ENCODE measurements around the gene DEFB132. TPM values are rescaled to one million over a fixed set of nuclear protein-coding genes. Genes with fewer than 3 reads are reported as not detected.
"Not testable (repeated sequence)": the region's sequence is repeated elsewhere in the genome, so short reads cannot be mapped to it uniquely, and the experiment has no call there.

DEFB132 gene
- total and polyA plus RNA-seq, 2 experiments from 2014 or later: not detected

GRCh38 chr20:215796-216195 lies 41.7 kb upstream of the DEFB132 start:
- no peaks in the 10 kb centered on the region for H4K20me1 ChIP-seq (ENCODE audit: insufficient read depth)
- H3K27ac ChIP-seq: no peak overlapping the region
- H3K4me2 ChIP-seq (ENCODE audit: unreplicated experiment): no peak overlapping the region
- in situ Hi-C loops (cut with MboI): no loop called here
- no peaks in the 10 kb centered on the region for H3K36me3 ChIP-seq (ENCODE audit: low read depth)
- H3K79me2 ChIP-seq (ENCODE audit: insufficient read depth): no peaks in the 10 kb centered on the region
- H3K4me3 ChIP-seq: no peak overlapping the region
- WGBS, 2 experiments (ENCODE audit: low coverage in 1 of 2, low lambda C conversion rate in 2 of 2, missing lambda C conversion rate in 2 of 2): 0 to 8% methylated on average over 1 of the region's 1 CpG
- no peaks in the 10 kb centered on the region for H3K4me1 ChIP-seq (ENCODE audit: insufficient read depth)
- H3K9me3 ChIP-seq (ENCODE audit: low read depth): no peaks in the 10 kb centered on the region
- no peak for DNase-seq
- H2AFZ ChIP-seq: no peak overlapping the region
- no peaks in the 10 kb centered on the region for H3K9me2 ChIP-seq (ENCODE audit: insufficient read depth)
- no peak overlapping the region for H3K9ac ChIP-seq
- no peaks in the 10 kb centered on the region for H3F3A ChIP-seq (ENCODE audit: insufficient read depth)
- TF ChIP-seq EZH2 (IDR thresholded peaks at IDR 0.05; ENCODE audit: insufficient read depth, poor library complexity, severe bottlenecking) (no peak), EZH2phosphoT487 (IDR thresholded peaks at IDR 0.05; ENCODE audit: insufficient read depth, low read depth) (no peak)
- H3K27me3 ChIP-seq (replicated peaks; ENCODE audit: insufficient read depth): peaks cover 17% of the 10 kb centered on the region; the same call in 1 of the 2 replicates

DNA sequence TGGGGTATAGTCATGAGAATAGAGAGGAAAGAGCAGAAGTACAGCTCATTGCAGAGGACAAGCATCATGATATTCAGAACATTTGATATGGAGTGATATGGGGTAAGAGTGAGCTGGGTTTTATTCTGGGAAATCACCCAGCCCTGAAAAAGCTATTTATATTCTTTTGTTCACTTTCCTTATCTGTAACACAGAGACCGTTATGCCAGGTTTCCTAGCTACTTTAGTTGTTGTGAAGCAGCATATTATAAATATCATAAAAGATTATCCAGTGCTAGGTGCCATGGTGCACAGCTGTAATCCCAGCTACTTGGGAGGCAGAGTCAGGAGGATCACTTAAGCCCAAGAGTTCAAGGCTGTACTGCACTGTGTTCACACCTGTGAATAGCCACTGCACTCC lies 40.3 kb upstream of the DEFB132 start:
- no peak for TF ChIP-seq EZH2phosphoT487 (IDR thresholded peaks at IDR 0.05; ENCODE audit: insufficient read depth, low read depth)
- no peak for TF ChIP-seq EZH2 (IDR thresholded peaks at IDR 0.05; ENCODE audit: insufficient read depth, poor library complexity, severe bottlenecking)
- WGBS, 2 experiments (ENCODE audit: low coverage in 1 of 2, low lambda C conversion rate in 2 of 2, missing lambda C conversion rate in 2 of 2): 24 to 50% methylated on average over 1 of the region's 1 CpG
- H3K79me2 ChIP-seq (ENCODE audit: insufficient read depth): no peaks in the 10 kb centered on the region

DNA sequence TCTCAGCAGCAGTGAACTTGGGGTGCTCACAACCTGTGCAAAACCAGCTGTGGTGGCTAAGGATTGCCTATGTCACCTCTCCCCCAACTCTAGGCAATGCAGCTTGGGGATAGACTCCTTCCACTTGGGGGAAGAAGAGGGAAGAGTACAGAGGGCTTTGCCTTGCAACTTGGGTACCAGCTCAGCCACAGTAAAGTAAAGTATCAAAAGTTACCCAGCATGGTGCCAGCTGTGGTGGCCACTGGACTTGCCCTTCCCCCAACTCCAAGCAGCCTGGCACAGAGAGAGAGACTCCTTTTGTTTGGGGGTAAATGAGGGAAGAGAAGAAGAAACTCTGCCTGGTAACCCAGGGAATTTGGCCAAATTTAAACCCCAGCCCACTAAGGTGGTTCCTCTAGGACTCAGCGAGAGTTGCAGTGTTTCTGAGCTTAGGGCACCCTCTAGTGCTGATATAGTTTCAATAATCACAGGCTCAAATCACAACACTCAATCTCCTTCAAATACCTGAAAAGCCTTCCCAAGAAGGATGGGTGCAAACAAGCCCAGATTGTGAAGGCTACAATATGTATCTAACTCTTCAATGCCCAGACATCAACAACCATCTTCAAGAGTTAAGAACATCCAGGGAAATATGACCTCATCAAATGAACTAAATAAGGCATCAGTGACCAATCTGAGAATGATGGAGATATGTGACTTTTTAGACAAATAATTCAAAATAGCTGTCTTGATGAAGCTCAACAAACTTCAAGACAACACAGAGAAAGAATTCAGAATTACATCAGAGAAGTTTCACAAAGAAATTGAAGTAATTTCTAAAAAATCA lies 38.0 kb upstream of the DEFB132 start:
- H3K4me3 ChIP-seq: no peak overlapping the region
- H3K9me3 ChIP-seq (ENCODE audit: low read depth): no peaks in the 10 kb centered on the region
- TF ChIP-seq EZH2 (IDR thresholded peaks at IDR 0.05; ENCODE audit: insufficient read depth, poor library complexity, severe bottlenecking): no peak
- no peak for TF ChIP-seq EZH2phosphoT487 (IDR thresholded peaks at IDR 0.05; ENCODE audit: insufficient read depth, low read depth)
- H3K79me2 ChIP-seq (ENCODE audit: insufficient read depth): no peaks in the 10 kb centered on the region
- H4K20me1 ChIP-seq (ENCODE audit: insufficient read depth): no peaks in the 10 kb centered on the region
- no peaks in the 10 kb centered on the region for H3K4me1 ChIP-seq (ENCODE audit: insufficient read depth)
- no peak overlapping the region for H2AFZ ChIP-seq
- no peaks in the 10 kb centered on the region for H3K9me2 ChIP-seq (ENCODE audit: insufficient read depth)
- in situ Hi-C loops (cut with MboI): no loop called here
- WGBS, 2 experiments (ENCODE audit: low coverage in 1 of 2, low lambda C conversion rate in 2 of 2, missing lambda C conversion rate in 2 of 2): 0 to 5% methylated on average over 1 of the region's 1 CpG
- peak; percentile 42 for DNase-seq
- H3K36me3 ChIP-seq (ENCODE audit: low read depth): no peaks in the 10 kb centered on the region
- no peaks in the 10 kb centered on the region for H3F3A ChIP-seq (ENCODE audit: insufficient read depth)
- no peak overlapping the region for H3K9ac ChIP-seq
- H3K27ac ChIP-seq: no peak overlapping the region
- 0 out of 2 replicates have a peak, but pooled peaks cover 13% of the 10 kb centered on the region for H3K27me3 ChIP-seq (replicated peaks; ENCODE audit: insufficient read depth)
- H3K4me2 ChIP-seq (ENCODE audit: unreplicated experiment): no peak overlapping the region

More for the DNA sequence above, 40.3 kb upstream of the DEFB132 start:
- Histone ChIP-seq H3K4me1 (ENCODE audit: insufficient read depth) (no peaks in the 10 kb centered on the region), H3K4me2 (ENCODE audit: unreplicated experiment) (no peak overlapping the region), H3K36me3 (ENCODE audit: low read depth) (no peaks in the 10 kb centered on the region), H3K9me2 (ENCODE audit: insufficient read depth) (no peaks in the 10 kb centered on the region), H3F3A (ENCODE audit: insufficient read depth) (no peaks in the 10 kb centered on the region), H4K20me1 (ENCODE audit: insufficient read depth) (no peaks in the 10 kb centered on the region), H3K27me3 (replicated peaks; ENCODE audit: insufficient read depth) (peaks cover 15% of the 10 kb centered on the region; the same call in 1 of the 2 replicates), H3K9me3 (ENCODE audit: low read depth) (no peaks in the 10 kb centered on the region), H3K4me3 (no peak overlapping the region), H3K27ac (no peak overlapping the region), H2AFZ (no peak overlapping the region), H3K9ac (no peak overlapping the region)
- no peak for DNase-seq
- in situ Hi-C loops (cut with MboI): no loop called here

GRCh38 chr20:221258-221830 lies 36.2 kb upstream of the DEFB132 start:
- H3K9me3 ChIP-seq (ENCODE audit: low read depth): no peaks in the 10 kb centered on the region
- no peaks in the 10 kb centered on the region for H4K20me1 ChIP-seq (ENCODE audit: insufficient read depth)
- H3K4me2 ChIP-seq (ENCODE audit: unreplicated experiment): no peak overlapping the region
- no peak overlapping the region for H3K9ac ChIP-seq
- DNase-seq: no peak
- 0 to 50% methylated on average over 1 of the region's 1 CpG for WGBS, 2 experiments (ENCODE audit: low coverage in 1 of 2, low lambda C conversion rate in 2 of 2, missing lambda C conversion rate in 2 of 2)
- H2AFZ ChIP-seq: no peak overlapping the region
- no peaks in the 10 kb centered on the region for H3K9me2 ChIP-seq (ENCODE audit: insufficient read depth)
- no peak overlapping the region for H3K27ac ChIP-seq
- H3K4me1 ChIP-seq (ENCODE audit: insufficient read depth): no peaks in the 10 kb centered on the region
- in situ Hi-C loops (cut with MboI): no loop called here
- H3K36me3 ChIP-seq (ENCODE audit: low read depth): no peaks in the 10 kb centered on the region
- H3F3A ChIP-seq (ENCODE audit: insufficient read depth): no peaks in the 10 kb centered on the region
- no peak overlapping the region for H3K4me3 ChIP-seq
- TF ChIP-seq EZH2 (IDR thresholded peaks at IDR 0.05; ENCODE audit: insufficient read depth, poor library complexity, severe bottlenecking) (no peak), EZH2phosphoT487 (IDR thresholded peaks at IDR 0.05; ENCODE audit: insufficient read depth, low read depth) (no peak)
- H3K79me2 ChIP-seq (ENCODE audit: insufficient read depth): no peaks in the 10 kb centered on the region
- 0 out of 2 replicates have a peak, but pooled peaks cover 13% of the 10 kb centered on the region for H3K27me3 ChIP-seq (replicated peaks; ENCODE audit: insufficient read depth)

DNA sequence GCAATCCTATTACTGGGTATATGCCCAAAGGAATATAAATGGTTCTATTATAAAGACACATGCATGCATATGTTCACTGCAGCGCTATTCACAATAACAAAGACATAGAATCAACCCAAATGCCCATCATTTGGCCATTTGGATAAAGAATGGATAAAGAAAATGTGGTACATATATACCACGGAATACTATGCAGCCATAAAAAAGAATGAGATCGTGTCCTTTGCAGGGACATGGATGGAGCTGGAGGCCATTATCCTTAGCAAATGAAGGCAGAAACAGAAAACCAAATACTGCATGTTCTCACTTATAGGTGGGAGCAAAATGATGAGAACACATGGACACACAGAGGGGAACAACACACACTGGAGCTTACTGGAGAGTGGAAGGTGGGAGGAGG lies 31.6 kb upstream of the DEFB132 start:
- H3K36me3 ChIP-seq (ENCODE audit: low read depth); DNase-seq; H3K79me2 ChIP-seq (ENCODE audit: insufficient read depth); H3K9me3 ChIP-seq (ENCODE audit: low read depth); H2AFZ ChIP-seq; H3K27me3 ChIP-seq (replicated peaks; ENCODE audit: insufficient read depth); in situ Hi-C loops (cut with MboI); H4K20me1 ChIP-seq (ENCODE audit: insufficient read depth); H3F3A ChIP-seq (ENCODE audit: insufficient read depth); H3K4me2 ChIP-seq (ENCODE audit: unreplicated experiment); H3K27ac ChIP-seq; H3K4me1 ChIP-seq (ENCODE audit: insufficient read depth); H3K9ac ChIP-seq; H3K4me3 ChIP-seq; H3K9me2 ChIP-seq (ENCODE audit: insufficient read depth): not testable (repeated sequence)
- 15 to 26% methylated on average over 3 of the region's 3 CpGs for WGBS, 2 experiments (ENCODE audit: low coverage in 1 of 2, low lambda C conversion rate in 2 of 2, missing lambda C conversion rate in 2 of 2)
